SK-N-MC (cell line): ENCODE results near the gene ADGRL1.

ENCODE experiments used
- EZH2 ChIP-seq: fragments of 200-600 bp; sonication (generic); IDR thresholded peaks from one replicate; pipeline ENCODE4 v1.6.1; 2017; ENCODE audit warnings: antibody characterized with exemption
- FOXP2 ChIP-seq: optimal IDR thresholded peaks from 2 replicates; pipeline ENCODE3; 2011; ENCODE audit warnings: mild to moderate bottlenecking, moderate library complexity; ENCODE audit not compliant: insufficient read depth; ENCODE audit errors: extremely low read length, control extremely low read depth
- POLR2AphosphoS5 ChIP-seq: IDR thresholded peaks from 2 replicates; pipeline ENCODE4 v1.6.1; 2012; ENCODE audit warnings: mild to moderate bottlenecking, low read depth, low read length, borderline replicate concordance

DNA sequence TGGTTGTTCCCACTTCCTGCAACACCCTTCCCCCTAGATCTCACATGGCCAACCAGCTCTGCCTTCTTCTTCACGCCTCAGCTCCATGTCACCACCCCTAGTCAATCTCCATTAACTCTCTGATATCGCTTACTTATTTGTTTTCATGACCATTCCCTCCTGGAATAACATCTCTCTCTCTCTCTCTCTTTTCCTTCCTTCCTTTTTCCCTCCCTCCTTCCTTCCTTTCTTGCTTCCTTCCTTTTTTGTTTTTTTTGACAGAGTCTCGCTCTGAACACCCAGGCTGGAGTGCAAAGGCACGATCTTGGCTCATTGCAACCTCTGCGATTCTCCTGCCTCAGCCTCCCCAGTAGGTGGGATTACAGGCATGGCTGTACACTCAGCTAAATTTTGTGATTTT, 44.9 kb upstream of the ADGRL1 start:
- TF ChIP-seq EZH2 (no peak), POLR2AphosphoS5 (no peak), FOXP2 (no peak)
